Stimulated activated memory B cell treated with anti-CD40 and anti-IgM and Interleukin-4, amounts not matched to agents 10 μg/mL and 1 μg/mL and 100 μg/mL, for 72 hours (primary cell): ENCODE measurements around the gene PTPRM.
"Not testable (repeated sequence)": the region's sequence is repeated elsewhere in the genome, so short reads cannot be mapped to it uniquely, and the experiment has no call there.

Experiments used
- ATAC-seq: fragments of 150-1000 bp; cut with Tn5 transposase; 2 replicates; pipeline ENCODE4 v1.10.0; 2021
- H3K27ac Mint-ChIP-seq: one replicate; pipeline ENCODE4 v1.8.0; 2022; ENCODE audit warnings: mild to moderate bottlenecking, mixed read lengths
- H3K27me3 Mint-ChIP-seq: one replicate; pipeline ENCODE4 v1.8.0; 2022; ENCODE audit warnings: mixed read lengths
- H3K36me3 Mint-ChIP-seq: one replicate; pipeline ENCODE4 v1.8.0; 2022; ENCODE audit warnings: mixed read lengths
- H3K4me1 Mint-ChIP-seq: one replicate; pipeline ENCODE4 v1.8.0; 2022; ENCODE audit warnings: mixed read lengths
- H3K4me3 Mint-ChIP-seq: one replicate; pipeline ENCODE4 v1.8.0; 2022; ENCODE audit warnings: mild to moderate bottlenecking, moderate library complexity, mixed read lengths
- H3K9me3 Mint-ChIP-seq: one replicate; pipeline ENCODE4 v1.8.0; 2022; ENCODE audit warnings: mixed read lengths

The PTPRM gene

DNA sequence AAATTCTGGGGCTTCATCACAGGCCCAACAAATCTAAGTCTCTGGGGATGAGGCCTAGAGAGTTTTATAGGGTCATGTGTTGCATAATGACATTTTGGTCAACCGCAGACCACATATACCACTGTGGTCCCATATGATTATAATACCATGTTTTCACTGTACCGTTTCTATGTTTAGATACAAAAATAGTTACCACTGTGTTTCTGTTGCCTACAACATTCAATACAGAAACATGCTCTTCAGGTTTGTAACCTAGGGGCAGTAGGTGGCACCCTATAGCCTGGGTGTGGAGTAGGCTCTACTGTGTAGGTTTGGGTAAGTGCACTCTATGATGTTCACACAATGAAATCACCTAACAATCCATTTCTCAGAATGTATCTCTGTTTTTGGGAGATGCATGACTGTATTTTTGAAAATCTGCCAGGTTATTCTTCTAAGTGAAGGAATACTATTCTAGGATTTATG, 485.2 kb downstream of the PTPRM start:
- no peaks in the 10 kb centered on the region for H3K36me3 Mint-ChIP-seq
- H3K4me3 Mint-ChIP-seq: no peak overlapping the region
- no peaks in the 10 kb centered on the region for H3K27me3 Mint-ChIP-seq
- no peak overlapping the region for H3K27ac Mint-ChIP-seq
- no peaks in the 10 kb centered on the region for H3K4me1 Mint-ChIP-seq
- ATAC-seq: peak; percentile 31
- H3K9me3 Mint-ChIP-seq: no peaks in the 10 kb centered on the region

- no peaks in the 10 kb centered on the region for H3K27me3 Mint-ChIP-seq
- H3K36me3 Mint-ChIP-seq: no peaks in the 10 kb centered on the region
- no peak overlapping the region for H3K4me3 Mint-ChIP-seq
- H3K4me1 Mint-ChIP-seq: no peaks in the 10 kb centered on the region
- no peak overlapping the region for H3K27ac Mint-ChIP-seq
- no peak for ATAC-seq
- H3K9me3 Mint-ChIP-seq: no peaks in the 10 kb centered on the region
Observed at GRCh38 chr18:8056723-8057122, 489.6 kb downstream of the PTPRM start.

GRCh38 chr18:8063152-8063551, 496.0 kb downstream of the PTPRM start:
- not testable (repeated sequence) for ATAC-seq, H3K36me3 Mint-ChIP-seq, H3K4me1 Mint-ChIP-seq, H3K4me3 Mint-ChIP-seq, H3K9me3 Mint-ChIP-seq, H3K27ac Mint-ChIP-seq, H3K27me3 Mint-ChIP-seq

DNA sequence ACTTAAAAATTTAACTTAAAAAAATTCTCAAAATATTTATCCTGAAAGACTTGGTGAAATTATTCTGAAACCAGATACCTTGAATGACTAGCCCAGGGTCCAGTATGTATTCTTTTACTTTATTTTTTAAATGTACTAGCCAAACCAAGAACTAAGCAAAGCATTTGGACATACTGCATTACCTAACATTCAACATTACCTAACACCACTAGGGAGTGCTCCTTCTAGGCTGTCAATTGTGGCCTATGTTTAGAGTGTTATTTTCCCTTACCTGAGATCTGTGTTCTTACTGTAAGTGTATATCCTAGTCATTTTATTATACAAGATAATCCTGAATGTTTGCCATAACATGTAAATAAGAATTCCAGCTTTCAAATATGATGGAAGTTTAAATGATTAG, 496.6 kb downstream of the PTPRM start:
- Mint-ChIP-seq H3K27ac (no peak overlapping the region), H3K4me3 (no peak overlapping the region), H3K4me1 (no peaks in the 10 kb centered on the region), H3K36me3 (no peaks in the 10 kb centered on the region), H3K9me3 (peaks cover 3% of the 10 kb centered on the region), H3K27me3 (no peaks in the 10 kb centered on the region)
- no peak for ATAC-seq

DNA sequence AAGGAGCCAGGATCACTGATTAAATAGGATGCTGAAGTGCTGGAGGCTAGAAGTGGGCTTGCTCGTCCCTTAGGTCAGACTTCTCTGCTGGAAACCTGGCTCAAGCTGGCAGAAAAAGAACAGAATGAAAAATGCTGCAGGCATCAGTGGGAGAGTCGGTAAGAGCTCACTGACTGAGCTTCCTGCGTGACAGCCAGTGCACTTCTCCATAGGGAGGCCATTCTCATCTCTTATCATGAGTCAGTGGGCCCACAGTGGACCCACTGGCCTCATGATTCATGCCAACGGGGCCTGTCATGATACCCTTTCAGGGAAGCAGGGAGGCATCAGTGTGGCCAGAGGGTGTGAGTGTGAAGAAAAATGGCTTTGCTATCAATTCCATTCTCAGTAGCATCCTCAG, 498.2 kb downstream of the PTPRM start:
- no peaks in the 10 kb centered on the region for H3K27me3 Mint-ChIP-seq
- H3K9me3 Mint-ChIP-seq: peaks cover 5% of the 10 kb centered on the region
- no peaks in the 10 kb centered on the region for H3K4me1 Mint-ChIP-seq
- no peak for ATAC-seq
- H3K4me3 Mint-ChIP-seq: no peak overlapping the region
- H3K27ac Mint-ChIP-seq: no peak overlapping the region
- H3K36me3 Mint-ChIP-seq: no peaks in the 10 kb centered on the region

- Mint-ChIP-seq H3K27me3 (no peaks in the 10 kb centered on the region), H3K4me3 (no peak overlapping the region), H3K27ac (no peak overlapping the region), H3K4me1 (no peaks in the 10 kb centered on the region), H3K36me3 (no peaks in the 10 kb centered on the region), H3K9me3 (peaks cover 5% of the 10 kb centered on the region)
- no peak for ATAC-seq
Observed at GRCh38 chr18:8065773-8066172, 498.7 kb downstream of the PTPRM start.

DNA sequence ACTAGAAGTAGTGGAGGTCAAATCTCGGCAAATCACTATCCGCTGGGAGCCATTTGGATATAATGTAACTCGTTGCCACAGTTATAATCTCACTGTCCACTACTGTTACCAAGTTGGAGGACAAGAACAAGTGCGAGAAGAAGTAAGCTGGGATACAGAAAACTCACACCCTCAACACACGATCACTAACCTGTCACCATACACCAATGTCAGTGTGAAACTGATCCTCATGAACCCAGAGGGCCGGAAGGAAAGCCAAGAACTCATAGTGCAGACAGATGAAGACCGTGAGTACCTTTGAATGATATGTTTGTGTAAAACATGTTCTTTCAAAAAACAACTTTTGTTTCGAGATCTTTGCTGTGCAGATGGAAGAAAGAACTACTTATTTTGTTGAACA, 502.6 kb downstream of the PTPRM start:
- no peak for ATAC-seq
- Mint-ChIP-seq H3K4me3 (no peak overlapping the region), H3K36me3 (no peaks in the 10 kb centered on the region), H3K27ac (no peak overlapping the region), H3K4me1 (no peaks in the 10 kb centered on the region), H3K9me3 (peaks cover 5% of the 10 kb centered on the region), H3K27me3 (no peaks in the 10 kb centered on the region)

DNA sequence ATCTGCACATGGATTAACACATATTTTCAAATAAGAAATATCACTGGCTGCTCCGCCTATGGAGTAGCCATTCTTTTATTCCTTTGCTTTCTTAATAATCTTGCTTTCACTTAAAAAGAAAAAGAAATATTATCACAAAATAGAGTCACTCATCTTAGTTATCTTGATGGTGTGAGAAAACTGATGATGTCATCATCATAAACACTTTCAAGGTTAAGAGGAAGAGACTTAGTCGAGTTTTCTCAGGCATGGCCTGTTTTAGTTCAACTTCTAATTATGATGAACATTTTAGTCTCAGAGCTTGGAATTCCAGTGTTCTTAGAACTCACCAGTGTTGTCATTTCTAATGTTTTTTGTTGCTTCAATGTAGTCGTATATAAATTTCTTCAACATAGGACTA, 506.1 kb downstream of the PTPRM start:
- peaks cover 5% of the 10 kb centered on the region for H3K9me3 Mint-ChIP-seq
- no peaks in the 10 kb centered on the region for H3K36me3 Mint-ChIP-seq
- H3K4me1 Mint-ChIP-seq: no peaks in the 10 kb centered on the region
- ATAC-seq: no peak
- H3K4me3 Mint-ChIP-seq: no peak overlapping the region
- no peaks in the 10 kb centered on the region for H3K27me3 Mint-ChIP-seq
- H3K27ac Mint-ChIP-seq: no peak overlapping the region

DNA sequence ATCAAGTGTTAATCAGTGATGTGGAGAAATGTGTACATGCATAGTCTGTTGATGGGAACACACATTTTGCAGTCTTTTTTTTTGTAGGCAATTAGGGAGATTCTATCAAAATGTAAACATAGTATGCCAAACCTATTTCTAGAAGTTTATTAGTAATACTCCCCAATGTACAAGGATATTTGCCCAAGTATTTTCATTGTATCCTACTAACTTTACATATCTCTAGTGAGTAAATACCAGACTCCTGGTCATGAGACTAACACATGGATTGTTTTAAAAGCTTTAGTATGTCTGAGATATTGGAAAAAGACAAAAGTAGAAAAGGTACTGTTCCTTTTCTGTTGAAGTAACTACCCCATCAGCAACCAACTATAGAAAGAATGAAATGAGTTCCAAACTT, 513.0 kb downstream of the PTPRM start:
- H3K36me3 Mint-ChIP-seq: no peaks in the 10 kb centered on the region
- ATAC-seq: no peak
- no peaks in the 10 kb centered on the region for H3K4me1 Mint-ChIP-seq
- no peak overlapping the region for H3K4me3 Mint-ChIP-seq
- H3K27me3 Mint-ChIP-seq: no peaks in the 10 kb centered on the region
- H3K27ac Mint-ChIP-seq: no peak overlapping the region
- peaks cover 6% of the 10 kb centered on the region for H3K9me3 Mint-ChIP-seq

- Mint-ChIP-seq H3K27me3 (no peaks in the 10 kb centered on the region), H3K4me1 (no peaks in the 10 kb centered on the region), H3K27ac (no peak overlapping the region), H3K4me3 (no peak overlapping the region), H3K9me3 (peaks cover 6% of the 10 kb centered on the region), H3K36me3 (no peaks in the 10 kb centered on the region)
- ATAC-seq: no peak
Observed at GRCh38 chr18:8081267-8081666, 514.2 kb downstream of the PTPRM start.

DNA sequence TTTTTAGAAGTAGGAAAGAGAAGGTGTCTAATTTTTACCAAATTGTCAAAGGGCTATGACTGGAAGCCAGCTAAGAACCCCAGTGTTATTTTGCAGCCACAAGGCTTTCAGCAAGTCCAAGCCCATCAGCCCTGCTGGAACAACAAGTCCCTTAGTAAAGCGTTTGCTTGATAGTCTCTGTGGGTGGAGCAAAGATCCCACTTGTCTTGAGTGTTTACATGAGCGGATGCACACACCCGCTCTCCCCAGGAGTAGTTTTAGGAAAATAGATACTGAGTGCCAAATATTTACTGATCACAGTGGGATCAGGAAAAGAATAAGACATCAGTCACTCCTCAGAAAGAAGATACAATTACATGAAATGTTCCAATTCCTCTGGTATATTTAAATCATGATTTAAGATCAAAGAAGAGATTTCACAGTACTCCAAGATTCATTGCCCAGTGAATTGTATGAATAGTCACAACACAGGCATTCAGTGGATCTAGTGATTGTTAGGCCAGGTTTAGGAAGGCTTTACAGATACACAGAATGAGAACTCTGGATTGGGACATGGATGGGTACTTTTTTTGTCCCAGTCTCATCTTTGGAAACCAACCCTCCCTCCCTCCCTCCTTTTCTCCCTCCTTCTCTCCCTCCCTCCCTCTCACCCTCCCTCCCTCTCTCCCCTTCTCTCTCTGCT, 514.9 kb downstream of the PTPRM start:
- Mint-ChIP-seq H3K9me3 (peaks cover 6% of the 10 kb centered on the region), H3K27ac (no peak overlapping the region), H3K4me3 (no peak overlapping the region), H3K27me3 (no peaks in the 10 kb centered on the region), H3K4me1 (no peaks in the 10 kb centered on the region), H3K36me3 (no peaks in the 10 kb centered on the region)
- no peak for ATAC-seq

- no peaks in the 10 kb centered on the region for H3K27me3 Mint-ChIP-seq
- H3K4me1 Mint-ChIP-seq: no peaks in the 10 kb centered on the region
- ATAC-seq: no peak
- peaks cover 4% of the 10 kb centered on the region for H3K9me3 Mint-ChIP-seq
- no peaks in the 10 kb centered on the region for H3K36me3 Mint-ChIP-seq
- H3K27ac Mint-ChIP-seq: no peak overlapping the region
- no peak overlapping the region for H3K4me3 Mint-ChIP-seq
Observed at GRCh38 chr18:8084160-8084559, 517.0 kb downstream of the PTPRM start.

DNA sequence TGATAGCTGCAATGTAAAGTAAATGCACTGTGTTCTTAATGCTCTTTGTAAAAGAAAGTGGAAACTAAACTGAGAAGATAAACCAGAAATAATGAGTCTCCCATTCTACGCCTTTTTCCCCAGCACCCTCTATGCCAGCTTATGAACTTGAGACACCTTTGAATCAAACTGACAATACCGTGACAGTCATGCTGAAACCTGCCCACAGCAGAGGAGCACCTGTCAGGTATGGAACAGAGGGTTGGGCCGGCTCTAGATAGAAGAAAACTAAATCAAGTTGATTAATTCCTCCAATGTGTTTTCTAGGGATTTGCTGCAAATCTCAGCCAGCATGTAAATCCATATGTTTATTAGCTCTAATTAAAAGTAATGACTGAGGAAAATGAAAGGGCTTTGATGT, 521.5 kb downstream of the PTPRM start:
- Mint-ChIP-seq H3K27me3 (no peaks in the 10 kb centered on the region), H3K4me1 (no peaks in the 10 kb centered on the region), H3K4me3 (no peak overlapping the region), H3K27ac (no peak overlapping the region), H3K36me3 (no peaks in the 10 kb centered on the region), H3K9me3 (no peaks in the 10 kb centered on the region)
- no peak for ATAC-seq

DNA sequence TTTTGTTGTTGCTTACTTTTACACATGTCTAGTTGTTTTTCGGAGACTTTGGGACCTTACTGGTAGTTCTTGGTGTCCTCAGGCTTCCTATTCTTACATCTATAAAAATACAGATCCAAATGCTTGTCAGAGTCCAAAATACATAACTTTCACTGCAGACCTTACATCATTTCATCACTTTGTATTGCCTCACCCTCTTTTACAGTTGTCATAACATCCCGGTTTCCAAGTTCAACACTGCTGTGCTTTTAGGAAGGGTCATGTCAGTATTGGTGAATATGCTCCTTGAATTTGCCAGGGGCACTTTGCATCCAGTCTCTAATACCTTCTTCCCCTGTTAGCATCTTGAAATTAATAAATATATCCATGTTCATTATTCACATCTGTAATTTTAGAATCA, 523.9 kb downstream of the PTPRM start:
- Mint-ChIP-seq H3K36me3 (no peaks in the 10 kb centered on the region), H3K9me3 (no peaks in the 10 kb centered on the region), H3K4me3 (no peak overlapping the region), H3K27ac (no peak overlapping the region), H3K27me3 (no peaks in the 10 kb centered on the region), H3K4me1 (no peaks in the 10 kb centered on the region)
- no peak for ATAC-seq

- Mint-ChIP-seq H3K4me1 (no peaks in the 10 kb centered on the region), H3K27ac (no peak overlapping the region), H3K36me3 (no peaks in the 10 kb centered on the region), H3K9me3 (peaks cover 6% of the 10 kb centered on the region), H3K27me3 (no peaks in the 10 kb centered on the region), H3K4me3 (no peak overlapping the region)
- no peak for ATAC-seq
Observed at GRCh38 chr18:8095947-8096570, 528.9 kb downstream of the PTPRM start.

DNA sequence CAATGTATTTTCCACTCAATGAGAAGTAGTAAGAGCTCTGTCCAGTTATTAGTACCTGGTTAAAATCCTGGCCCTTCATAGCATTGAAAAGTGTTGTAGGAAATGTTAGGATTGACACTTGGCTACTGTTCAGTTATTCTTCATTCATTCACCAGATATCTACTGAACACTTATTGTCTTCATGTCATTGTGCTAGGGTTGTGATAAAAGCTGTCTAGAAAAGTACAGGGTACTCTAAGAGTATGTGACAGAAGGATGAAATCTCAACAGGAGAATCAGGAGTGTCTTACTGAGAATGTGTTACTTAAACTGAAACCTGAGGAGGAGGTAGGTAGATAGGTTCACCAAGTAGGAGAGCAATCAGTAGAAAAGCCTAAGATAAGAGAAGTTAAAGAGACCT, 530.3 kb downstream of the PTPRM start:
- no peaks in the 10 kb centered on the region for H3K4me1 Mint-ChIP-seq
- H3K36me3 Mint-ChIP-seq: no peaks in the 10 kb centered on the region

More for the DNA sequence above, 530.3 kb downstream of the PTPRM start:
- no peak overlapping the region for H3K4me3 Mint-ChIP-seq
- no peaks in the 10 kb centered on the region for H3K27me3 Mint-ChIP-seq
- no peak overlapping the region for H3K27ac Mint-ChIP-seq
- peaks cover 6% of the 10 kb centered on the region for H3K9me3 Mint-ChIP-seq
- ATAC-seq: no peak
